Ovary (tissue), 9 donors: ENCODE measurements around the gene ARHGEF40. TPM values are rescaled to one million over a fixed set of nuclear protein-coding genes. Genes with fewer than 3 reads are reported as not detected.

Experiments used
- DNase-seq, 5 donors: peaks; one replicate each; pipeline ENCODE4 v3.0.0-alpha.2; 2019 to 2020
- H3K27ac ChIP-seq, 2 donors: fragments of 200-600 bp; one replicate each; pipeline versions ENCODE4 v1.5.1 to v1.8.0; 2019 to 2022
- H3K27me3 ChIP-seq: fragments of 200-600 bp; one replicate; pipeline ENCODE4 v1.8.0; 2022
- H3K36me3 ChIP-seq: fragments of 200-600 bp; sonication (generic); one replicate; pipeline ENCODE4 v1.5.1; 2019
- H3K4me1 ChIP-seq: one replicate; pipeline ENCODE4 v1.8.1; 2013; ENCODE audit warnings: mild to moderate bottlenecking, moderate library complexity; ENCODE audit not compliant: insufficient read depth
- H3K4me3 ChIP-seq: fragments of 200-600 bp; sonication (generic); one replicate; pipeline ENCODE4 v1.5.1; 2017
- H3K9me3 ChIP-seq, 2 donors: fragments of 200-600 bp in 1 of 2; sonication (generic) in 1 of 2; one replicate each; pipeline versions ENCODE4 v1.5.1 to v1.8.1; 2013 to 2019; ENCODE audit warnings: mild to moderate bottlenecking in 1 of 2, moderate library complexity in 1 of 2
- CTCF ChIP-seq, 3 donors: fragments of 450-650 bp in 2 of 3; fragments of 200-600 bp in 1 of 3; IDR thresholded peaks; one replicate each; pipeline versions ENCODE4 v1.5.1 to v1.8.0; 2016 to 2022; ENCODE audit warnings: antibody characterized with exemption in 3 of 3, mild to moderate bottlenecking in 1 of 3
- EP300 ChIP-seq: sonication (generic); formaldehyde crosslinking; IDR thresholded peaks from one replicate; pipeline ENCODE4 v1.6.1; 2017; ENCODE audit warnings: antibody characterized with exemption
- POLR2A ChIP-seq: fragments of 450-650 bp; IDR thresholded peaks from one replicate; pipeline ENCODE4 v1.6.1; 2017; ENCODE audit warnings: antibody characterized with exemption, mild to moderate bottlenecking, moderate library complexity
- WGBS, 3 donors: extraction: QIAGEN DNeasy Blood & Tissue Kit in 1 of 3; methylation state at CpG; one replicate each; pipeline versions ENCODE4 v1.1.5 to v1.1.7; 2013 to 2017; 5-methylcytosine and 5-hydroxymethylcytosine counted together
- intact Hi-C, 4 donors: fragments of 100-400 bp; cut with DNase I; formaldehyde crosslinking; loops; one replicate each; pipeline versions ENCODE4 v1.11.0 to v1.15.1; 2022 to 2023
- microRNA-seq, 3 donors: library from miRNA; unstranded; fragments of <30 nt; microRNA quantifications; one replicate each; pipeline versions ENCODE4 to v1.2.0, GENCODE V29; 2019 to 2020
- polyA plus RNA-seq, 2 donors: library from polyadenylated mRNA; stranded (reverse); fragments of 200-250 nt in 1 of 2; fragments of 350-450 nt in 1 of 2; fragmentation: Illumina TruSeq in 1 of 2; extraction: RNeasy Lipid Tissue Mini Kit (QIAGEN cat#74804) in 1 of 2; gene quantifications; one replicate each; pipeline ENCODE4 v1.2.3, GENCODE V29; 2013 to 2014
- small RNA-seq: library from RNA; depleted of rRNA; stranded (forward); fragments of <200 nt; gene quantifications from one replicate; pipeline ENCODE3, GENCODE V24; 2016
- total RNA-seq, 7 donors: library from RNA; depleted of rRNA in 2 of 7; stranded (reverse); fragments of >200 nt in 2 of 7; fragmentation: NEBNext Ultra II Directional in 3 of 7; extraction: Animal tissue kit (Norgen Biotek cat#: 25700) in 3 of 7; gene quantifications; one replicate each; pipeline versions ENCODE4 v1.1.0 to v1.2.4, GENCODE V29; 2016 to 2023
- donor health status: DM: no; HTN: no; CAD: no; lungs with moderate emphysema.
- donor health status: DM: no; HTN: no; CAD: no.
- donor health status: Bipolar disorder and iron deficiency.
- donor health status: DM: yes; HTN: yes; CAD: no.
- donor health status: DM: no; HTN: no; CAD: no.
- donor health status: DM: yes; HTN: yes; CAD: no.

The ARHGEF40 gene
- total and polyA plus RNA-seq, 9 donors = 29.8 to 98.3 (median 52.4) TPM

- no peaks in the 10 kb centered on the region for H3K9me3 ChIP-seq
- 49 to 69% (median 52%) methylated on average over 1 of the region's 1 CpG for WGBS, 3 donors
- TF ChIP-seq CTCF (IDR thresholded peaks at IDR 0.05) = no peak
- no peak for TF ChIP-seq EP300
- TF ChIP-seq POLR2A = no peak
- no peak for DNase-seq
- H3K4me3 ChIP-seq = no peak overlapping the region
- no peaks in the 10 kb centered on the region for H3K27me3 ChIP-seq
- intact Hi-C loops = no loop called here
- H3K4me1 ChIP-seq = no peaks in the 10 kb centered on the region
- H3K36me3 ChIP-seq = no peaks in the 10 kb centered on the region
- H3K27ac ChIP-seq = no peak overlapping the region
These were observed 63.8 kb downstream of the ARHGEF40 start for GRCh38 chr14:21133901-21134300.

GRCh38 chr14:21136024-21136423 is 65.9 kb downstream of the ARHGEF40 start:
- H3K36me3 ChIP-seq = no peaks in the 10 kb centered on the region
- intact Hi-C loops = no loop called here
- no peak overlapping the region for H3K4me3 ChIP-seq
- no peak for DNase-seq
- no peaks in the 10 kb centered on the region for H3K27me3 ChIP-seq
- H3K4me1 ChIP-seq = no peaks in the 10 kb centered on the region
- no peaks in the 10 kb centered on the region for H3K9me3 ChIP-seq
- TF ChIP-seq EP300 = no peak
- no peak for TF ChIP-seq POLR2A
- TF ChIP-seq CTCF (IDR thresholded peaks at IDR 0.05) = no peak
- H3K27ac ChIP-seq = no peak overlapping the region
- 6 to 14% (median 11%) methylated on average over 1 of the region's 1 CpG for WGBS, 3 donors

Small RNA genes within 50 kb of the gene (microRNA-seq; reads per million reads assigned to microRNA genes)
- gene MIR6717 = 0 to 0.16 (median 0) reads per million in 3 donors

Small RNA genes within 50 kb of the gene (small RNA-seq; reads per million reads assigned to genes)
- gene RNU6-252P = not detected

Other genes with a start within 250 kb of the ARHGEF40 start
- gene RNASE3, start 178.9 kb upstream of the ARHGEF40 start, total RNA-seq = not detected
- under 1 TPM in 1 of 2 donors, not detected in 1; 0.24 TPM for gene RNASE3, start 178.9 kb upstream of the ARHGEF40 start, polyA plus RNA-seq
- gene RNASE2, start 114.8 kb upstream of the ARHGEF40 start, total RNA-seq = 1 to 10 TPM in 3 of 7 donors, under 1 TPM in 3, not detected in 1; 0.38 to 2.9 (median 0.76) TPM
- gene RNASE2, start 114.8 kb upstream of the ARHGEF40 start, polyA plus RNA-seq = 1 to 10 TPM; 2.9 to 3.0 TPM
- gene METTL17, start 80.3 kb upstream of the ARHGEF40 start, total RNA-seq = 10 to 100 TPM; 42.5 to 65.1 (median 45.7) TPM
- gene METTL17, start 80.3 kb upstream of the ARHGEF40 start, polyA plus RNA-seq = 10 to 100 TPM; 49.9 to 53.6 TPM
- gene SLC39A2, start 71.0 kb upstream of the ARHGEF40 start, total RNA-seq = under 1 TPM in 1 of 7 donors, not detected in 6; 0.28 TPM
- gene SLC39A2, start 71.0 kb upstream of the ARHGEF40 start, polyA plus RNA-seq = under 1 TPM in 1 of 2 donors, not detected in 1; 0.30 TPM
- 100 to 1,000 TPM; 355 to 703 (median 417) TPM for gene NDRG2, start 45.2 kb upstream of the ARHGEF40 start, total RNA-seq
- 100 to 1,000 TPM; 579 to 585 TPM for gene NDRG2, start 45.2 kb upstream of the ARHGEF40 start, polyA plus RNA-seq
- 1 to 10 TPM in 5 of 7 donors, under 1 TPM in 1, not detected in 1; 0.72 to 2.5 (median 1.4) TPM for gene TPPP2, start 40.1 kb upstream of the ARHGEF40 start, total RNA-seq
- 1 to 10 TPM in 1 of 2 donors, under 1 TPM in 1; 0.62 to 1.1 TPM for gene TPPP2, start 40.1 kb upstream of the ARHGEF40 start, polyA plus RNA-seq
- gene RNASE13, start 35.5 kb upstream of the ARHGEF40 start, total RNA-seq = not detected
- gene RNASE13, start 35.5 kb upstream of the ARHGEF40 start, polyA plus RNA-seq = not detected
- gene RNASE7, start 27.9 kb upstream of the ARHGEF40 start, total RNA-seq = not detected
- gene RNASE7, start 27.9 kb upstream of the ARHGEF40 start, polyA plus RNA-seq = not detected
- not detected for gene RNASE8, start 12.5 kb upstream of the ARHGEF40 start, total RNA-seq
- gene RNASE8, start 12.5 kb upstream of the ARHGEF40 start, polyA plus RNA-seq = not detected
- 10 to 100 TPM; 27.7 to 60.9 (median 33.4) TPM for gene ZNF219, start 28.4 kb downstream of the ARHGEF40 start, total RNA-seq
- gene ZNF219, start 28.4 kb downstream of the ARHGEF40 start, polyA plus RNA-seq = 10 to 100 TPM in 1 of 2 donors, 1 to 10 TPM in 1; 4.8 to 31.0 TPM
- 1 to 10 TPM in 2 of 7 donors, under 1 TPM in 5; 0.24 to 1.3 (median 0.56) TPM for gene TMEM253, start 30.8 kb downstream of the ARHGEF40 start, total RNA-seq
- gene TMEM253, start 30.8 kb downstream of the ARHGEF40 start, polyA plus RNA-seq = under 1 TPM; 0.40 to 0.98 TPM
- gene OR5AU1, start 85.8 kb downstream of the ARHGEF40 start, total RNA-seq = not detected
- not detected for gene OR5AU1, start 85.8 kb downstream of the ARHGEF40 start, polyA plus RNA-seq
- 100 to 1,000 TPM; 427 to 633 (median 479) TPM for gene HNRNPC, start 199.1 kb downstream of the ARHGEF40 start, total RNA-seq
- gene HNRNPC, start 199.1 kb downstream of the ARHGEF40 start, polyA plus RNA-seq = 100 to 1,000 TPM; 626 to 913 TPM
- gene RPGRIP1, start 209.8 kb downstream of the ARHGEF40 start, total RNA-seq = under 1 TPM in 2 of 7 donors, not detected in 5; 0.34 to 0.42 TPM
- under 1 TPM; 0.15 to 0.28 TPM for gene RPGRIP1, start 209.8 kb downstream of the ARHGEF40 start, polyA plus RNA-seq